Mammary epithelial cell (primary cell): ENCODE measurements around the gene PCBP3.

Experiments
- EZH2 ChIP-seq: IDR thresholded peaks from 2 replicates; pipeline ENCODE4 v1.6.1; 2012; ENCODE audit warnings: low read length, inconsistent platforms, borderline replicate concordance
- TF ChIP-seq, protein P1 (sequence below), 2 donors: IDR thresholded peaks in 1 of 2; conservative IDR thresholded peaks in 1 of 2; 2 replicates each; pipeline ENCODE4 v1.5.1; 2011 to 2012; ENCODE audit warnings: inconsistent platforms in 2 of 2, low read length in 2 of 2, mild to moderate bottlenecking in 2 of 2, control low read depth in 1 of 2, low read depth in 1 of 2; ENCODE audit not compliant: insufficient read depth in 1 of 2; ENCODE audit errors: extremely low read depth in 1 of 2

DNA sequence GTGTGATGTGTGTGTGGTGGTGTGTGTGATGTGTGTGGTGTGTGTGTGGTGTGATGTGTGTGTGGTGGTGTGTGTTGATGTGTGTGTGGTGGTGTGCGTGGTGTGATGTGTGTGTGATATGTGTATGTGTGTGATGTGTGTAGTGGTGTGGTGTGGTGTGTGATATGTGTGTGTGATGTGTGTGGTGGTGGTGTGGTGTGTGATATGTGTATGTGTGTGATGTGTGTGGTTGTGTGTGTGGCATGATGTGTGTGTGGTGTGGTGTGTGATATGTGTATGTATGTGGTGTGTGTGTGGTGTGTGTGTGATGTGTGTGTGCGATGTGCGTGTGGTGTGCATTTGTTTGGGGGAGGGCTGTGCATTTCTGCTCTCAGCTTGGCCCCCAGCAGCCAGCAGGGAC is 7.1 kb upstream of the PCBP3 start:
- TF ChIP-seq, protein P1, sequence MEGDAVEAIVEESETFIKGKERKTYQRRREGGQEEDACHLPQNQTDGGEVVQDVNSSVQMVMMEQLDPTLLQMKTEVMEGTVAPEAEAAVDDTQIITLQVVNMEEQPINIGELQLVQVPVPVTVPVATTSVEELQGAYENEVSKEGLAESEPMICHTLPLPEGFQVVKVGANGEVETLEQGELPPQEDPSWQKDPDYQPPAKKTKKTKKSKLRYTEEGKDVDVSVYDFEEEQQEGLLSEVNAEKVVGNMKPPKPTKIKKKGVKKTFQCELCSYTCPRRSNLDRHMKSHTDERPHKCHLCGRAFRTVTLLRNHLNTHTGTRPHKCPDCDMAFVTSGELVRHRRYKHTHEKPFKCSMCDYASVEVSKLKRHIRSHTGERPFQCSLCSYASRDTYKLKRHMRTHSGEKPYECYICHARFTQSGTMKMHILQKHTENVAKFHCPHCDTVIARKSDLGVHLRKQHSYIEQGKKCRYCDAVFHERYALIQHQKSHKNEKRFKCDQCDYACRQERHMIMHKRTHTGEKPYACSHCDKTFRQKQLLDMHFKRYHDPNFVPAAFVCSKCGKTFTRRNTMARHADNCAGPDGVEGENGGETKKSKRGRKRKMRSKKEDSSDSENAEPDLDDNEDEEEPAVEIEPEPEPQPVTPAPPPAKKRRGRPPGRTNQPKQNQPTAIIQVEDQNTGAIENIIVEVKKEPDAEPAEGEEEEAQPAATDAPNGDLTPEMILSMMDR (conservative IDR thresholded peaks at IDR 0.05 in 1 of 2, IDR thresholded peaks at IDR 0.05 in 1 of 2; ENCODE audit: extremely low read depth in 1 of 2, insufficient read depth in 1 of 2, low read depth in 1 of 2, low read length in 2 of 2): no peak
- no peak for TF ChIP-seq EZH2
